Smooth muscle cell of the umbilical artery (primary cell): Measurements from ENCODE around the gene LIMS1. TPM values are rescaled to one million over a fixed set of nuclear protein-coding genes. Genes with fewer than 3 reads are reported as not detected.

ENCODE experiments used
- total RNA-seq: library from RNA; depleted of rRNA; stranded (reverse); fragments of >200 nt; gene quantifications from 2 replicates; pipeline ENCODE4 v1.2.3, GENCODE V29; 2014

LIMS1 gene, protein sequence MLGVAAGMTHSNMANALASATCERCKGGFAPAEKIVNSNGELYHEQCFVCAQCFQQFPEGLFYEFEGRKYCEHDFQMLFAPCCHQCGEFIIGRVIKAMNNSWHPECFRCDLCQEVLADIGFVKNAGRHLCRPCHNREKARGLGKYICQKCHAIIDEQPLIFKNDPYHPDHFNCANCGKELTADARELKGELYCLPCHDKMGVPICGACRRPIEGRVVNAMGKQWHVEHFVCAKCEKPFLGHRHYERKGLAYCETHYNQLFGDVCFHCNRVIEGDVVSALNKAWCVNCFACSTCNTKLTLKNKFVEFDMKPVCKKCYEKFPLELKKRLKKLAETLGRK
- 123 and 223 TPM in 2 replicates for total RNA-seq

DNA sequence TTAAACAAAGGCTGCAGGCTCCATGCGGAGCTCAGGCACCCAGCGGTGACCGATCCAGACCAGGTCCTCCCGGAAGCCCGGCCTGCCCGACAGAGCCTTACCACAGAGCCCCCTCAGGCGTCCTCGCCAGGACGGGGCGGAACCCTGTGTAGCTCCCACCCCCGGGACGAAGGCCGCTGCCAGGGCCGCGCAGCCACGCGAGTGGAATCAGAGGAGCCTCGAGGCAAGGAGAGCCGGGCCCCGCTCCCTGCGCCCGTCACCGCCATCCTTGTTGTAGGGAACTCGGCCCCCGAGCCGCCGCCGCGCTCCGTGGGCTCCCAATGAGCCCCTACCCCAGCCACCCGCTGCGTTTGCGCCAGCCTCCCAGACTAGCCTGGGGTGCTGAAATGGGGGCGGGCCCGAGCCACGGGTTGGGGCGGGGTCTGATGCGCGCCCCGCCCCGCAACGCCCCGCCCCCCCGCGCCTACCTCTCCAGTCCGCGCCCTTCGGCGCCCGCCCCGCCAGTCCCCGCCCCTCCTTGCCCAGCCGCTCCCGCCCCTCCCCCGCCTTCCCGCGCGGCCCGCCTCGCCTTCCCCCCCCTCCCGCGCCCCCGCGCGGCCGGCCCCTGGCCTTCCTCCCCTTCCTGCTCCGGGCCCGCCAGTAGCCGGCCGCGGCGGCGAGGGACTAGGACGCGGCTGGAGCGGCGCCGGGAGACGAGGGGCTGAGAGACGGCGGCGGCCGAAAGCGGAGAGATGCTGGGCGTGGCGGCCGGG, at the start of gene LIMS1:
TSS of gene LIMS1 (plus strand) at position 639 of the 752 bp plus-strand sequence. CDS start at position 732, 93 bp downstream.

DNA sequence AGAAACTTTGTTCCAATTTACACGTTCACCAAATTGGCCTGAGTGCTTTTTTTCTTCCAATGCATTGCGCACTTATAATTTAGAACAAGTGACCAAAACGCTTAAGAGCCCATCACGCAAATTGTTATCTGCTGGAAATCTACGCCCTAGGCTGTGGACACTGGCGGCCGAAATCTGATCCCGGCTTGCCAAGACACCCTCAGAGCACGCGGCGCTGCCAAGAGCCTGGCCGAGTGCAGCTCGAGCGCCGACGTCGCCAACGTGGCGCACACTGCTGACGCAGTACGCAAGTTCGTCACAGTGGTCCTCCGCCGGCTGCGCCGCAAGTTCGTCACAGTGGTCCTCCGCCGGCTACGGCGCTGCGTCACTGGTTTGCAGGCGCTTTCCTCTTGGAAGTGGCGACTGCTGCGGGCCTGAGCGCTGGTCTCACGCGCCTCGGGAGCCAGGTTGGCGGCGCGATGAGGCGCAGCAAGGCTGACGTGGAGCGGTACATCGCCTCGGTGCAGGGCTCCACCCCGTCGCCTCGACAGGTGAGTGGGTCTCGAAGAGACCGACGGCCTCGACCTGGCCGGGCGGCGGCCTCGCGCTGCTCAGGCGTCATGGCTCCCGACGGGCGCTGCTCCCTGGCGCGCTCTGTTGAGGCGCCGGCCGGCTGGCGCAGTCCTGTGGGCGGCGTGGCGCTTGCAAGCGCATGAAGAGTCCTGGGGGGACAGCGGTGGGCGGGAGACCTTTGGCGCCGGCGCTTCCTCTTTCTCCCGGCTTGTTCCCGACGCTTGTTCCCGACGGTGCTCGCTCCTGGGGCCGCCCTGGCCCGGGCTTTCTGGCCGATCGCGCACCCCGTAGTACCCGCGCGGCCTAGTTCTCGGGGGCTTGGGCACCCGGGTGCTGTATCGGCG, 185.1 kb downstream of the LIMS1 start, which contains the start of gene RANBP2:
TSS of gene RANBP2 (plus strand) at position 334 of the 896 bp plus-strand sequence. CDS start at position 459, 125 bp downstream.

Other genes starting within 250 kb of the LIMS1 start
- gene SULT1C2, start 245.6 kb upstream of the LIMS1 start, total RNA-seq: not detected in 2 replicates
- 0.30 and 0.32 TPM in 2 replicates for gene SULT1C4, start 156.5 kb upstream of the LIMS1 start, total RNA-seq
- gene GCC2, start 85.3 kb upstream of the LIMS1 start, total RNA-seq: 36.2 and 37.6 TPM in 2 replicates
- 87.6 and 110 TPM in 2 replicates for gene RANBP2, start 185.0 kb downstream of the LIMS1 start, total RNA-seq